Measurements from ENCODE around the gene FOSL2. TPM values are rescaled to one million over a fixed set of nuclear protein-coding genes. Genes with fewer than 3 reads are reported as not detected.

Gene FOSL2
- total RNA-seq, 1 donor from 2014 or later: 38.4 TPM

DNA sequence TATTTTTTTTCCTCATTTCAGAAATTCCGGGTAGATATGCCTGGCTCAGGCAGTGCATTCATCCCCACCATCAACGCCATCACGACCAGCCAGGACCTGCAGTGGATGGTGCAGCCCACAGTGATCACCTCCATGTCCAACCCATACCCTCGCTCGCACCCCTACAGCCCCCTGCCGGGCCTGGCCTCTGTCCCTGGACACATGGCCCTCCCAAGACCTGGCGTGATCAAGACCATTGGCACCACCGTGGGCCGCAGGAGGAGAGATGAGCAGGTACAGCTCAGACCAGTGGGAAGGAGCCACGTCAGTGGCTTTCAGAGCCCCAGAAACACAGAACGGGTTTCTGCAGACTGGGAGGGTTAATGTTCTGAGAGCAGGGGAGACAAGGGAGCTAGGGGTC lies 11.4 kb downstream of the FOSL2 start:
- no peak overlapping the region for H3K27ac Mint-ChIP-seq
- H3K36me3 Mint-ChIP-seq (ENCODE audit: insufficient read depth): peaks cover 2% of the 10 kb centered on the region
- no peaks in the 10 kb centered on the region for H3K27me3 Mint-ChIP-seq
- peaks cover 4% of the 10 kb centered on the region for H3K4me1 Mint-ChIP-seq (ENCODE audit: low read depth)
- H3K4me3 Mint-ChIP-seq (ENCODE audit: low read depth): no peak overlapping the region
- TF ChIP-seq, protein P1, sequence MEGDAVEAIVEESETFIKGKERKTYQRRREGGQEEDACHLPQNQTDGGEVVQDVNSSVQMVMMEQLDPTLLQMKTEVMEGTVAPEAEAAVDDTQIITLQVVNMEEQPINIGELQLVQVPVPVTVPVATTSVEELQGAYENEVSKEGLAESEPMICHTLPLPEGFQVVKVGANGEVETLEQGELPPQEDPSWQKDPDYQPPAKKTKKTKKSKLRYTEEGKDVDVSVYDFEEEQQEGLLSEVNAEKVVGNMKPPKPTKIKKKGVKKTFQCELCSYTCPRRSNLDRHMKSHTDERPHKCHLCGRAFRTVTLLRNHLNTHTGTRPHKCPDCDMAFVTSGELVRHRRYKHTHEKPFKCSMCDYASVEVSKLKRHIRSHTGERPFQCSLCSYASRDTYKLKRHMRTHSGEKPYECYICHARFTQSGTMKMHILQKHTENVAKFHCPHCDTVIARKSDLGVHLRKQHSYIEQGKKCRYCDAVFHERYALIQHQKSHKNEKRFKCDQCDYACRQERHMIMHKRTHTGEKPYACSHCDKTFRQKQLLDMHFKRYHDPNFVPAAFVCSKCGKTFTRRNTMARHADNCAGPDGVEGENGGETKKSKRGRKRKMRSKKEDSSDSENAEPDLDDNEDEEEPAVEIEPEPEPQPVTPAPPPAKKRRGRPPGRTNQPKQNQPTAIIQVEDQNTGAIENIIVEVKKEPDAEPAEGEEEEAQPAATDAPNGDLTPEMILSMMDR (IDR thresholded peaks at IDR 0.05; ENCODE audit: unreplicated experiment): no peak
- DNase-seq (ENCODE audit: low spot score, unreplicated experiment): no peak
- H3K9me3 Mint-ChIP-seq (ENCODE audit: low read depth): no peaks in the 10 kb centered on the region

DNA sequence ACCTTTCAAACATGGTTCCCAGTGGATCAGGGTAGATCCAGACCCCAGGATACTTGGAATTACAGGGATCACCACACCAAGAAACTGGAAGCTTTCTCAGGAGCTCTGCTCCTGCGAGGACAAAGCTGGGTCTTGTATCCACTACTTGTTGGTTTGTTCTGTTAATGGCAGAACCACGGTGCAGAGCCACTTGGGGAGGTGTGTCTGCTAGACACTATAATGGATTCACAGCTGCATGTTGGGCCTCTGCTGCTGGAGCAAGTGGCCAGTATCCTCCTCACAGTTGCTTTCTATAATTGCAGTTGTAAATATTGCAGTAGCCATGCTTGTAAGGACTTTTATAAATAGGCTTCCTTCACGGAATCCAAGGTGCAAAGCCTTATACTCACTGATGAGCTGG lies 12.9 kb downstream of the FOSL2 start:
- DNase-seq (ENCODE audit: low spot score, unreplicated experiment): no peak
- TF ChIP-seq, protein P1 (IDR thresholded peaks at IDR 0.05; ENCODE audit: unreplicated experiment): no peak
- no peaks in the 10 kb centered on the region for H3K9me3 Mint-ChIP-seq (ENCODE audit: low read depth)
- peaks cover 7% of the 10 kb centered on the region for H3K36me3 Mint-ChIP-seq (ENCODE audit: insufficient read depth)
- H3K4me3 Mint-ChIP-seq (ENCODE audit: low read depth): no peak overlapping the region
- no peak overlapping the region for H3K27ac Mint-ChIP-seq
- H3K27me3 Mint-ChIP-seq: no peaks in the 10 kb centered on the region
- H3K4me1 Mint-ChIP-seq (ENCODE audit: low read depth): no peaks in the 10 kb centered on the region

DNA sequence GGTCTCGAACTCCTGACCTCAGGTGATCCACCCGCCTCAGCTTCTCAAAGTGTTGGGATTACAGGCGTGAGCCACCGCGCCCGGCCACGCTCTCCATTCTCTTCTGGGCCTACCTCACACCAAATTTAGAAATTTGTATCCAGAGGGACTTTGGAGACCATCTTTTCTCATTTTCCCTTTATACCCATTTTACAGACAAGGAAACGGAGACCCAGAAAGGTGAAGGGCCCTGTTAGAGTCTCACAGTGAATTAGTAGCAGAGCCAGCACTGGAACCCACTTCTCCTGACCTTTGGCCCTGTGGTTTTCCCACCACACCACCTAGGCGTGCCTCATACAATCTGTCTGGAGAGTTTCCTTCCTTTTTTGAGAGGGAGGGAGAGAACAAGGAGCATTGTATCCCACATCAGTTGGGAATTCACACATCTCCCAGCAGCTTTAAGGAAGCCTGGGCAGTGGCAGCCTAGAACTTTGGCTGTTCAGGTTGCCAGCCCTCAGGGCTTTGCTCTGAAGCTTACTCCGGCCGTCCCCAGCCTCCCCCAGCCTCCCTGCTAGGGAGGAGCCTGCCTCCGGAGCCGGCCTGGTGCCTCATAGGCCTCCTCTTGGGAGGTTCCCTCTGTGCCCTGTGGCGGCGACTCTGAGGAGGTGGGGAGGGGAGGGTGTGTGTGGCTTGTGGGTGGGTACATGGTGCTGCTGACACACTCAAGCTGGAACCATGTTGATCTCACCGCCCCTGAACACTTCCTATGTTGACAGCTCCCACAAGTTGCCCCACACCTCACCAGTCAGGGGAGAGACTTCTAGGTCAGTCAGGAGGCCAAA lies 13.8 kb downstream of the FOSL2 start:
- no peak overlapping the region for H3K4me3 Mint-ChIP-seq (ENCODE audit: low read depth)
- no peaks in the 10 kb centered on the region for H3K9me3 Mint-ChIP-seq (ENCODE audit: low read depth)
- H3K4me1 Mint-ChIP-seq (ENCODE audit: low read depth): no peaks in the 10 kb centered on the region
- H3K27ac Mint-ChIP-seq: no peak overlapping the region
- H3K27me3 Mint-ChIP-seq: no peaks in the 10 kb centered on the region
- no peak for DNase-seq (ENCODE audit: low spot score, unreplicated experiment)
- H3K36me3 Mint-ChIP-seq (ENCODE audit: insufficient read depth): peaks cover 8% of the 10 kb centered on the region
- TF ChIP-seq, protein P1 (IDR thresholded peaks at IDR 0.05; ENCODE audit: unreplicated experiment): no peak

DNA sequence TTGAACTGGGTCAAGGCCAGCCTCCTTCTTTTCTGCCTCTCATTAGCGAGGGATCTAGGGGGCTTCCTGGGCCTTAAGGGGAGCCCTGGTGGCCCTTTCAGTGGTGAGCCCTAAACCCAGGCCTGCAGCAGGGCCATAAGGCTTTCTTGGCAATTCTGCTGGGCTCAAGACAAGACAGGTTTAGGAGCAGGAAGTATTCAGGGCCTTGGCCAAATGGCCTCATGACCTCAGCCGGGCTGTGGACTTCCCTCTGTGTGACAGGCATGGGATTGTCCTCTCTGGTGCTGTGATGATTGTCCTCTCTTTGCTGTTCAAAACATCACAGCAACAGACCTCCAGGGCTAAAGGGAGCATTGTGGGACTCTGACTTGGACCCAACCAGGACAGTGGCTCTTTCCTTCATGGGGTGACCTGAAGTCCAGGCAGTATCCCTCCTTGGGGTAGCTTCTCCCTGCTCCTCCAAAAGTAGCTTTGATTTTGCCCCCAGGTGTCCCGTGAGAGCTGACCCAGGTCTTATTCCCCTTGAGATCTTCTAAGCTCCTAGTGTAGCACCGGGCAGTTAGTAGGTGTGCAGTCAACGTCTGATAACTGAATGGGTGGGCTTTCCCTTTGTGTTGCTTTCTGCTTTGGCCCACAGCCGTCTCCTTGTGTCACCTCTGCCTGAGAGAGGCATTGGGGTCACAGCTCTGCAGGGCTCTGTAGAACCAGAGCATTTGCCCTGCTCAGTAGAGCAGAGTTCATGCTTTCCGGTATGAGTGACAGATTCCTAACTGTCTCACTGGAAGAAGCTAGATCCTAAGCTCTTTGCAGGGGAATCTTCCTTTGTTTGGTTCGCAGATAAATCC lies 14.7 kb downstream of the FOSL2 start:
- Mint-ChIP-seq H3K4me1 (ENCODE audit: low read depth) (no peaks in the 10 kb centered on the region), H3K9me3 (ENCODE audit: low read depth) (no peaks in the 10 kb centered on the region), H3K27me3 (no peaks in the 10 kb centered on the region), H3K36me3 (ENCODE audit: insufficient read depth) (peaks cover 11% of the 10 kb centered on the region), H3K27ac (no peak overlapping the region), H3K4me3 (ENCODE audit: low read depth) (no peak overlapping the region)
- no peak for DNase-seq (ENCODE audit: low spot score, unreplicated experiment)
- TF ChIP-seq, protein P1 (IDR thresholded peaks at IDR 0.05; ENCODE audit: unreplicated experiment): no peak

DNA sequence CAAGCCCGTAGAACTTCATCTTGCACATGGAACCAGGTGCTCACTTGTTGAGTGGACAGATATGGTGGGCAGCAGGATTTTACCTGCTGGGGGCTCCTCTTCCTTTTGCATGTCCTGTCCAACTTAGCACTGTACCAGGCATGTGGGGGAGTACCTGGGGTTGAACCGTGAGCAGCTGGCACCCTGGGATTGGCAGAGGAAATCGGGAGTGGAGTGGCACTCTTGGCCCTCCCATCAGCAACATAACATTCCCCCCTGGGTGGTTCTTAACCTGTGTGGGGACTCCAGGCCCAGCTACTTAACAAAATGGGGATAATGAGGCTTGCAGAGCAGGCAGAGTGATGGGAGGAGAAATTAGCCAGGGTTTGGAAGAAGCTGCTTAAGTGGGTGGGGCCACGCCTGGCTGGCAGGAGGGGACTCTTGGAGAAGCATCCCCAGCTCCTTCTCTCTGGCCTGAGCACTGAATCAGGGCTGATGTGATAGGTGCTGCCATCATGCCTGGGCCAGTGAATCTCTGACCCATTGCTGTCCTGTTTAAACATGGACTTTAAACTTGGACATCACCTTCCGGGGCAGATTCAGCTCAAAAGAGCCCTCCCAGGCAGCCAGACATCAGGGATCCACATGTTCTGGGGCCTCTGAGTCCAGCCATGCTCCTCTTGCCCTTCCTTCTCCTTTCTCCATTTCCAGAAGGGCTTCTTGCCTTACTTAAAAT lies 15.5 kb downstream of the FOSL2 start:
- no peaks in the 10 kb centered on the region for H3K9me3 Mint-ChIP-seq (ENCODE audit: low read depth)
- peaks cover 14% of the 10 kb centered on the region for H3K36me3 Mint-ChIP-seq (ENCODE audit: insufficient read depth)
- no peaks in the 10 kb centered on the region for H3K4me1 Mint-ChIP-seq (ENCODE audit: low read depth)
- no peak overlapping the region for H3K4me3 Mint-ChIP-seq (ENCODE audit: low read depth)
- DNase-seq (ENCODE audit: low spot score, unreplicated experiment): no peak
- H3K27me3 Mint-ChIP-seq: no peaks in the 10 kb centered on the region
- TF ChIP-seq, protein P1 (IDR thresholded peaks at IDR 0.05; ENCODE audit: unreplicated experiment): no peak
- no peak overlapping the region for H3K27ac Mint-ChIP-seq

All from progenitor cell of endocrine pancreas (in vitro differentiated cells).